Keratinocyte (primary cell): ENCODE results near the gene HAPLN1.

Experiments
- CTCF ChIP-seq, 3 experiments: IDR thresholded peaks in 1 of 3; conservative IDR thresholded peaks in 1 of 3; optimal IDR thresholded peaks in 1 of 3; 2 replicates in 2 of 3; 3 replicates in 1 of 3; pipeline versions ENCODE3 to v1.5.1; 2011; ENCODE audit warnings: low read length in 3 of 3, mild to moderate bottlenecking in 3 of 3, moderate library complexity in 2 of 3, control low read depth in 1 of 3, inconsistent platforms in 1 of 3; ENCODE audit not compliant: insufficient read depth in 2 of 3; ENCODE audit errors: extremely low read depth in 1 of 3
- EZH2 ChIP-seq: IDR thresholded peaks from one replicate; pipeline ENCODE4 v1.6.1; 2012; ENCODE audit warnings: inconsistent platforms, mild to moderate bottlenecking, low read length, moderate library complexity

DNA sequence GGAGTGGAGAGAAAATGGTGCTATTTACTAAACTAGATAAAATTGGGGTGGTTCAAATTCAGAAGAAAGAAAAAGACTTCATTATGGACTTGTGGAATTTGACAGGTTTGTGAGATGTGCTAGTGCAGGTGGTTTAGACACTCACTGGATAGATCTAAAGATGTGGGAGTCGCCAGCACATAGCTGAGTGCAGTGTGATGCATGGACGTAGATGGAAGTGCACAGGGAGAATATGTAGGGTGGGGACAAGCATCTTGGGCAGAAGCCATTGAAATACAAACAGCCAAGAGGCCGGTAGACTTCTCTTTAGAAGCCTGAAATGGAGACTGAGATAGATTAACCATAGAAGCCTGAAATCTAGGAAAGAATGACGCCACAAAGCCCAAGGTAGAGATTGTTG, 10.7 kb downstream of the HAPLN1 start:
- TF ChIP-seq CTCF (optimal IDR thresholded peaks at IDR 0.05 in 1 of 3, IDR thresholded peaks at IDR 0.05 in 1 of 3, conservative IDR thresholded peaks at IDR 0.05 in 1 of 3; ENCODE audit: extremely low read depth in 1 of 3, insufficient read depth in 2 of 3, low read length in 3 of 3) (no peak), EZH2 (no peak)
